K562 (cell line): Measurements from ENCODE around the gene PHYKPL. TPM values are rescaled to one million over a fixed set of nuclear protein-coding genes. Genes with fewer than 3 reads are reported as not detected.
"Not testable (repeated sequence)": the region's sequence is repeated elsewhere in the genome, so short reads cannot be mapped to it uniquely, and the experiment has no call there.

Experiments used
- ATAC-seq: fragments of 200-7000 bp; cut with Tn5 transposase; 3 replicates; pipeline ENCODE4 v1.9.1; 2020; ENCODE audit warnings: moderate library complexity
- BruUV-seq: library from RNA; stranded (reverse); fragments of 400-500 nt; replicated peaks from 2 replicates; lab custom pipeline; 2021; lab: Mats Ljungman, UMichigan
- CTCF ChIA-PET: fragments of 300-600 bp; formaldehyde crosslinking; extraction: SDS; loops from one replicate; lab custom pipeline; 2021; ENCODE audit warnings: low intra/inter-chr PET ratio; lab: Yijun Ruan, JAX
- POLR2A ChIA-PET: fragments of 300-600, 350-650 bp; sonication (Branson Sonifier 250); formaldehyde crosslinking; extraction: SDS; loops from one replicate; lab custom pipeline; 2021; ENCODE audit warnings: antibody characterized with exemption, inconsistent platforms; lab: Yijun Ruan, JAX
- DNase-seq, 4 experiments: peaks; one replicate each; pipeline versions ENCODE4 v3.0.0 to v3.0.0-alpha.2; 2011 to 2018; ENCODE audit warnings: low spot score in 3 of 4, mixed read lengths in 3 of 4; ENCODE audit errors: extremely low read depth in 1 of 4
- FAIRE-seq: peaks from 2 replicates; lab custom pipeline; 2011; peaks lifted over from hg19 to GRCh38; lab: Jason Lieb, UNC
- H2AFZ ChIP-seq: 2 replicates; pipeline ENCODE4 v1.6.0; 2011; ENCODE audit warnings: low read depth, low read length, control low read depth, inconsistent platforms
- H3K27ac ChIP-seq: fragments of 200-600 bp; 3 replicates; pipeline ENCODE4 v1.8.0; 2011; ENCODE audit warnings: low read depth, mild to moderate bottlenecking, control low read depth, inconsistent platforms, low read length, moderate library complexity, mixed read lengths; ENCODE audit errors: extremely low read depth
- H3K27me3 ChIP-seq, 2 experiments: fragments of 300-600 bp in 1 of 2; 2 replicates in 1 of 2; 3 replicates in 1 of 2; pipeline versions ENCODE4 v1.6.0 to v1.8.0; 2011; ENCODE audit warnings: inconsistent platforms in 2 of 2, low read length in 2 of 2, mild to moderate bottlenecking in 1 of 2, mixed read lengths in 1 of 2, moderate library complexity in 1 of 2; ENCODE audit not compliant: control insufficient read depth in 2 of 2, insufficient read depth in 2 of 2
- H3K36me3 ChIP-seq: fragments of 300-600 bp; 3 replicates; pipeline ENCODE4 v1.8.0; 2011; ENCODE audit warnings: mild to moderate bottlenecking, low read length, inconsistent platforms; ENCODE audit not compliant: control insufficient read depth, insufficient read depth
- H3K4me1 ChIP-seq, 2 experiments: fragments of 200-600 bp in 1 of 2; replicated peaks in 1 of 2; 2 replicates in 1 of 2; 3 replicates in 1 of 2; pipeline versions ENCODE4 v1.5.1 to v1.8.0; 2011; ENCODE audit warnings: inconsistent platforms in 2 of 2, low read length in 2 of 2, mild to moderate bottlenecking in 1 of 2, mixed read lengths in 1 of 2, moderate library complexity in 1 of 2; ENCODE audit not compliant: control insufficient read depth in 2 of 2, insufficient read depth in 2 of 2
- H3K4me2 ChIP-seq: 2 replicates; pipeline ENCODE4 v1.6.1; 2011; ENCODE audit warnings: low read length, control low read depth, inconsistent platforms, mixed read lengths; ENCODE audit not compliant: insufficient read depth
- H3K4me3 ChIP-seq: fragments of 200-600 bp; sonication (generic), shearing (Covaris generic); 2 replicates; pipeline ENCODE4 v1.5.1; 2016; ENCODE audit warnings: control low read depth, inconsistent platforms
- H3K79me2 ChIP-seq: fragments of 200-600 bp; 3 replicates; pipeline ENCODE4 v1.8.0; 2011; ENCODE audit warnings: low read length, inconsistent platforms; ENCODE audit not compliant: control insufficient read depth, insufficient read depth
- H3K9ac ChIP-seq, 2 experiments: 2 replicates each; pipeline versions ENCODE4 v1.6.0 to v1.6.1; 2011; ENCODE audit warnings: low read depth in 2 of 2, low read length in 2 of 2, control low read depth in 1 of 2, inconsistent platforms in 1 of 2, mild to moderate bottlenecking in 1 of 2, mixed read lengths in 1 of 2; ENCODE audit not compliant: insufficient read depth in 1 of 2
- H3K9me1 ChIP-seq: one replicate; pipeline ENCODE4 v1.6.0; 2011; ENCODE audit warnings: inconsistent platforms, mild to moderate bottlenecking, low read length, moderate library complexity; ENCODE audit not compliant: control insufficient read depth, insufficient read depth
- H3K9me3 ChIP-seq: replicated peaks from 2 replicates; pipeline ENCODE4 v1.5.1; 2011; ENCODE audit warnings: low read depth, low read length, inconsistent platforms; ENCODE audit not compliant: control insufficient read depth, insufficient read depth
- H4K20me1 ChIP-seq: replicated peaks from 2 replicates; pipeline ENCODE4 v1.6.1; 2011; ENCODE audit warnings: low read length, inconsistent platforms, mixed read lengths; ENCODE audit not compliant: control insufficient read depth, insufficient read depth
- MEF2D ChIP-seq: conservative IDR thresholded peaks from 2 replicates; pipeline ENCODE4 v1.6.1; 2016; ENCODE audit warnings: low read depth, missing genetic modification characterization, missing compliant biosample characterization
- WGBS: fragments of 100-300 bp; shearing (Covaris generic); methylation state at CpG from one replicate; pipeline ENCODE4 v1.1.6; 2016; ENCODE audit warnings: low coverage, mixed read lengths; ENCODE audit not compliant: insufficient coverage; ENCODE audit errors: missing lambda C conversion rate; 5-methylcytosine and 5-hydroxymethylcytosine counted together
- in situ Hi-C: fragments of 300-500 bp; cut with MboI; formaldehyde crosslinking; loops from 4 replicates; pipeline ENCODE4 v1.15.0; 2018; ENCODE audit warnings: inconsistent platforms, mixed read lengths
- intact Hi-C: fragments of 100-400 bp; cut with micrococcal nuclease; formaldehyde crosslinking; loops from 2 replicates; pipeline ENCODE4 v1.14.2; 2022
- polyA plus RNA-seq, 8 experiments: library from polyadenylated mRNA; depleted of rRNA in 4 of 8; stranded (reverse) in 5 of 8; unstranded in 3 of 8; fragments of >200 nt; fragmentation: Nextera tagmentation in 2 of 8; fragmentation: Illumina TruSeq in 1 of 8; extraction: Ambion mirVana in 2 of 8; extraction: Trizol in 1 of 8; gene quantifications; 2 replicates each; pipeline versions ENCODE4 v1.2.1 to v1.2.3, GENCODE V29; 2011 to 2014; ENCODE audit warnings: inconsistent platforms in 1 of 8, missing spikeins in 1 of 8
- total RNA-seq, 7 experiments: library from RNA; depleted of rRNA in 6 of 7; stranded (reverse); fragments of >200 nt in 6 of 7; fragmentation: Illumina TruSeq in 2 of 7; extraction: Trizol in 2 of 7; gene quantifications; 2 replicates each; pipeline versions ENCODE4 v1.2.1 to v1.2.3, GENCODE V29; 2011 to 2021; ENCODE audit warnings: low replicate concordance in 1 of 7
- TF ChIP-seq, protein P1 (sequence below): fragments of 450-650 bp; IDR thresholded peaks from 2 replicates; pipeline ENCODE4 v1.6.1; 2016

PHYKPL gene
- total and polyA plus RNA-seq, 9 of the 15 experiments (the other 6 are each of a cell fraction or from before 2014, with no cell fraction given) = 4.7 to 34.7 (median 18.6) TPM

DNA sequence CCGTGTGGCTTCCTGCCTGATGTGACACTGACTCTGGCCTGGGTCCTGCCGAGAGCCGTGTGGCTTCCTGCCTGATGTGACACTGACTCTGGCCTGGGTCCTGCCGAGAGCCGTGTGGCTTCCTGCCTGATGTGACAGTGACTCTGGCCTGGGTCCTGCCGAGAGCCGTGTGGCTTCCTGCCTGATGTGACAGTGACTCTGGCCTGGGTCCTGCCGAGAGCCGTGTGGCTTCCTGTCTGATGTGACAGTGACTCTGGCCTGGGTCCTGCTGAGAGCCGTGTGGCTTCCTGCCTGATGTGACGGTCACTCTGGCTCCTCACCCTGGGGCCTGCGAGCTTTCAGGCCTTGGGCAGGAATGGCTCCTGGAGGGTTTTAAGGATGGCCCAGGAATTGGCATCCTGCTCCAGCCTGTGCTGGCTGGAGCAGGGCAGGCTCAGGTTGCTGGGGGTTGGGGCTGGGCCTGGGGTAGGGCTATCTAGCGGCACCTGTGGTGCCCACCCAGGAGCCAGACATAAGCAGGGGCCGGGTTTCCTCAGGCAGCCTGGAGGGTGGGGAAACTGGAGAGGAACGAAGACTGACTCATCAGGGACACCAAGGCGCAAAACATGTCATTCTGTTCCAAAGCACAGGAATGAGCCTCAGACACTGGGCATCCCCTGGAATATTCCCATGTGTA is 7.2 kb upstream of the PHYKPL start:
- BruUV-seq, H4K20me1 ChIP-seq, ATAC-seq, H3K9ac ChIP-seq, H3K9me1 ChIP-seq, CTCF ChIA-PET, H3K79me2 ChIP-seq, H3K4me2 ChIP-seq, FAIRE-seq, H2AFZ ChIP-seq, H3K36me3 ChIP-seq, DNase-seq, in situ Hi-C loops, H3K9me3 ChIP-seq, H3K4me3 ChIP-seq, H3K27ac ChIP-seq: not testable (repeated sequence)
- 62% methylated on average over 4 of the region's 16 CpGs for WGBS
- POLR2A ChIA-PET = interaction anchor here (0.6 kb wide), 1 partner anchor 464 kb away, joined by 3 read pairs; no protein-coding TSS in a partner anchor
- Histone ChIP-seq H3K27me3 (peaks cover 0 to 18% of the 10 kb centered on the region in 2 experiments; a peak in 3 of 5 replicates), H3K4me1 (peaks cover 19 to 34% of the 10 kb centered on the region in 2 experiments)
- intact Hi-C loops = loop anchor here (5.0 kb wide), 2 partner anchors 313 to 598 kb away; no protein-coding TSS in a partner anchor

GRCh38 chr5:178238711-178239592 is 6.3 kb upstream of the PHYKPL start:
- FAIRE-seq = no peak
- no peaks in the 10 kb centered on the region for H3K79me2 ChIP-seq
- in situ Hi-C loops (no loop called here), intact Hi-C loops (loop anchor here (5.0 kb wide), 2 partner anchors 313 to 598 kb away; no protein-coding TSS in a partner anchor)
- no peak for DNase-seq
- TF ChIP-seq, protein P1, sequence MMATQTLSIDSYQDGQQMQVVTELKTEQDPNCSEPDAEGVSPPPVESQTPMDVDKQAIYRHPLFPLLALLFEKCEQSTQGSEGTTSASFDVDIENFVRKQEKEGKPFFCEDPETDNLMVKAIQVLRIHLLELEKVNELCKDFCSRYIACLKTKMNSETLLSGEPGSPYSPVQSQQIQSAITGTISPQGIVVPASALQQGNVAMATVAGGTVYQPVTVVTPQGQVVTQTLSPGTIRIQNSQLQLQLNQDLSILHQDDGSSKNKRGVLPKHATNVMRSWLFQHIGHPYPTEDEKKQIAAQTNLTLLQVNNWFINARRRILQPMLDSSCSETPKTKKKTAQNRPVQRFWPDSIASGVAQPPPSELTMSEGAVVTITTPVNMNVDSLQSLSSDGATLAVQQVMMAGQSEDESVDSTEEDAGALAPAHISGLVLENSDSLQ = peak; percentile 80
- no peak for TF ChIP-seq MEF2D (tag)
- no peaks in the 10 kb centered on the region for H3K9me1 ChIP-seq
- no peaks in the 10 kb centered on the region for H3K9me3 ChIP-seq
- no peaks in the 10 kb centered on the region for H3K36me3 ChIP-seq
- BruUV-seq = no TSS peak
- no peak overlapping the region for H3K4me2 ChIP-seq
- H3K9ac ChIP-seq = no peak overlapping the region
- ChIA-PET POLR2A (interaction anchor here (0.6 to 1.2 kb wide), 2 partner anchors 25 to 464 kb away, joined by 3 to 4 read pairs; no protein-coding TSS in a partner anchor), CTCF (no interaction called here)
- ATAC-seq = no peak
- H2AFZ ChIP-seq = no peak overlapping the region
- H4K20me1 ChIP-seq = no peaks in the 10 kb centered on the region; the same call in 1 of the 2 replicates
- H3K27ac ChIP-seq = no peak overlapping the region
- H3K27me3 ChIP-seq = peaks cover 0 to 18% of the 10 kb centered on the region in 2 experiments; a peak in 3 of 5 replicates
- 70% methylated on average over 13 of the region's 17 CpGs for WGBS
- peaks cover 19 to 34% of the 10 kb centered on the region in 2 experiments for H3K4me1 ChIP-seq
- no peak overlapping the region for H3K4me3 ChIP-seq
